SK-N-DZ (cell line): Measurements from ENCODE around the gene OGDH.
A peak's percentile ranks its signal among the peaks of the same experiment; 100 is the strongest.
"Not testable (repeated sequence)": the region's sequence is repeated elsewhere in the genome, so short reads cannot be mapped to it uniquely, and the experiment has no call there.

Experiments
- DNase-seq: peaks from one replicate; pipeline ENCODE4 v3.0.0-alpha.2; 2015; ENCODE audit warnings: low spot score

The OGDH gene

GRCh38 chr7:44580945-44581878 lies 25.2 kb upstream of the OGDH start:
- no peak for DNase-seq

GRCh38 chr7:44581879-44582603 lies 24.4 kb upstream of the OGDH start, which contains the start of gene TMED4:
Gene TMED4 (minus strand): TSS chr7:44582231. CDS start chr7:44582206, 25 bp downstream.
- DNase-seq, result peak; percentile 98

- DNase-seq, result no peak
Observed at GRCh38 chr7:44583146-44583865, 23.1 kb upstream of the OGDH start.

GRCh38 chr7:44587843-44588711 lies 18.4 kb upstream of the OGDH start:
- DNase-seq, result peak; percentile 45

- no peak for DNase-seq
Observed at GRCh38 chr7:44590910-44591309, 15.5 kb upstream of the OGDH start.

- DNase-seq, result no peak
Observed at GRCh38 chr7:44595934-44596635, 10.3 kb upstream of the OGDH start.

GRCh38 chr7:44597181-44597580 lies 9.2 kb upstream of the OGDH start:
- DNase-seq, result not testable (repeated sequence)

- DNase-seq, result no peak
Observed at GRCh38 chr7:44599222-44599621, 7.2 kb upstream of the OGDH start.

- no peak for DNase-seq
Observed at GRCh38 chr7:44602576-44602910, 3.9 kb upstream of the OGDH start.

- no peak for DNase-seq
Observed at GRCh38 chr7:44603193-44603592, 3.2 kb upstream of the OGDH start.

GRCh38 chr7:44604941-44605340 lies 1.5 kb upstream of the OGDH start:
- no peak for DNase-seq

GRCh38 chr7:44607141-44608068 lies 978 bp downstream of the OGDH start:
- peak; percentile 37 for DNase-seq

GRCh38 chr7:44608916-44609648 lies 2.7 kb downstream of the OGDH start:
- no peak for DNase-seq

GRCh38 chr7:44609829-44610228 lies 3.4 kb downstream of the OGDH start:
- no peak for DNase-seq

- no peak for DNase-seq
Observed at GRCh38 chr7:44615149-44615611, 8.8 kb downstream of the OGDH start.

- DNase-seq, result no peak
Observed at GRCh38 chr7:44615793-44616192, 9.4 kb downstream of the OGDH start.

- no peak for DNase-seq
Observed at GRCh38 chr7:44616545-44616944, 10.1 kb downstream of the OGDH start.

- no peak for DNase-seq
Observed at GRCh38 chr7:44617225-44617890, 10.9 kb downstream of the OGDH start.
